ENCODE data around the gene RNF212. TPM values are rescaled to one million over a fixed set of nuclear protein-coding genes. Genes with fewer than 3 reads are reported as not detected.

The RNF212 gene
- total RNA-seq, 1 donor from 2014 or later: 7.9 TPM

- H3K27me3 ChIP-seq: no peaks in the 10 kb centered on the region
- no peaks in the 10 kb centered on the region for H3K4me1 ChIP-seq
- no peak for DNase-seq (ENCODE audit: extremely low spot score in 2 of 2)
- H3K4me3 ChIP-seq: no peak overlapping the region
- intact Hi-C loops (cut with DNase I): no loop called here
- TF ChIP-seq POLR2AphosphoS5 (IDR thresholded peaks at IDR 0.05; ENCODE audit: insufficient read depth in 1 of 2, low read depth in 1 of 2): no peak
- TF ChIP-seq POLR2A (IDR thresholded peaks at IDR 0.05): no peak
- TF ChIP-seq CTCF (IDR thresholded peaks at IDR 0.05): no peak
- no peaks in the 10 kb centered on the region for H3K9me3 ChIP-seq
- no peak overlapping the region for H3K27ac ChIP-seq
- no peaks in the 10 kb centered on the region for H3K36me3 ChIP-seq
These were observed 21.1 kb downstream of the RNF212 start for GRCh38 chr4:1092026-1092982.

GRCh38 chr4:1091561-1091995 lies 21.8 kb downstream of the RNF212 start:
- Histone ChIP-seq H3K27ac (no peak overlapping the region), H3K27me3 (no peaks in the 10 kb centered on the region), H3K36me3 (no peaks in the 10 kb centered on the region), H3K4me3 (no peak overlapping the region), H3K4me1 (no peaks in the 10 kb centered on the region), H3K9me3 (no peaks in the 10 kb centered on the region)
- TF ChIP-seq POLR2A (IDR thresholded peaks at IDR 0.05) (no peak), CTCF (IDR thresholded peaks at IDR 0.05) (no peak), POLR2AphosphoS5 (IDR thresholded peaks at IDR 0.05; ENCODE audit: insufficient read depth in 1 of 2, low read depth in 1 of 2) (no peak)
- no peak for DNase-seq (ENCODE audit: extremely low spot score in 2 of 2)
- intact Hi-C loops (cut with DNase I): no loop called here

GRCh38 chr4:1090465-1091440 lies 22.6 kb downstream of the RNF212 start:
- H3K4me1 ChIP-seq: no peaks in the 10 kb centered on the region
- H3K36me3 ChIP-seq: no peaks in the 10 kb centered on the region
- intact Hi-C loops (cut with DNase I): no loop called here
- no peak for DNase-seq (ENCODE audit: extremely low spot score in 2 of 2)
- H3K27me3 ChIP-seq: no peaks in the 10 kb centered on the region
- TF ChIP-seq POLR2A (IDR thresholded peaks at IDR 0.05) (no peak), CTCF (IDR thresholded peaks at IDR 0.05) (no peak), POLR2AphosphoS5 (IDR thresholded peaks at IDR 0.05; ENCODE audit: insufficient read depth in 1 of 2, low read depth in 1 of 2) (no peak)
- no peak overlapping the region for H3K27ac ChIP-seq
- no peaks in the 10 kb centered on the region for H3K9me3 ChIP-seq
- H3K4me3 ChIP-seq: no peak overlapping the region

- H3K36me3 ChIP-seq: no peaks in the 10 kb centered on the region
- no peak overlapping the region for H3K4me3 ChIP-seq
- no peak for DNase-seq (ENCODE audit: extremely low spot score in 2 of 2)
- TF ChIP-seq POLR2A (IDR thresholded peaks at IDR 0.05) (no peak), CTCF (IDR thresholded peaks at IDR 0.05) (no peak), POLR2AphosphoS5 (IDR thresholded peaks at IDR 0.05; ENCODE audit: insufficient read depth in 1 of 2, low read depth in 1 of 2) (no peak)
- H3K27ac ChIP-seq: no peak overlapping the region
- H3K9me3 ChIP-seq: no peaks in the 10 kb centered on the region
- H3K4me1 ChIP-seq: no peaks in the 10 kb centered on the region
- intact Hi-C loops (cut with DNase I): no loop called here
- no peaks in the 10 kb centered on the region for H3K27me3 ChIP-seq
These were observed 23.3 kb downstream of the RNF212 start for GRCh38 chr4:1090036-1090435.
